GM13976 (cell line): ENCODE data around the gene PPP1R12C.

Experiments
- DNase-seq: peaks from one replicate; pipeline ENCODE4 v3.0.0; 2012; ENCODE audit warnings: low spot score
- in situ Hi-C: fragments of 300-500 bp; cut with MboI; formaldehyde crosslinking; loops from one replicate; pipeline ENCODE4 v1.12.0; 2022; ENCODE audit warnings: low sequenced_read_pairs, mixed read lengths, inconsistent platforms; ENCODE audit not compliant: unreplicated experiment
- TF ChIP-seq, protein P1 (sequence below): IDR thresholded peaks from 2 replicates; pipeline ENCODE4 v1.5.1; 2012; ENCODE audit warnings: borderline replicate concordance, mild to moderate bottlenecking; ENCODE audit not compliant: insufficient read depth; ENCODE audit errors: extremely low read depth, missing control alignments, control extremely low read depth

Gene PPP1R12C

DNA sequence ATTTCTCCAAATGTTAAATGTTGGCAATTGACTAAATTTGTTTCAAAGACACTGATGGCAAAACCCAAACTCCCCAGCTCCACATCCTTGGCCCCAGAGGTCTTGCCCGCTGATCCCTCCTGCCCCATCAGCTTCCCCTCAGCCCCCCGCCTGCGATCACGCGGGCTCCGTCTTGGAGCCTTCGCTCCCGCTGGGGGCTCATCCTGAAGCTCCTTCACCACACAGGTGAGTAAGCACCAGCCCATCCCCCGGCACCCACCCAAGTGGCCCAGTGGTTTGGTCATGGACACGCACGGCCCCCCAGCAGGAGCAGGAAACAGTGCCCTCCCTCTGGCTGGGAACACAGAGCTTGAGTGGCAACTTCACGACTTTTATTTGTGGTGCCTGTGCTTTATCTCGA is 26.9 kb downstream of the PPP1R12C start:
- TF ChIP-seq, protein P1, sequence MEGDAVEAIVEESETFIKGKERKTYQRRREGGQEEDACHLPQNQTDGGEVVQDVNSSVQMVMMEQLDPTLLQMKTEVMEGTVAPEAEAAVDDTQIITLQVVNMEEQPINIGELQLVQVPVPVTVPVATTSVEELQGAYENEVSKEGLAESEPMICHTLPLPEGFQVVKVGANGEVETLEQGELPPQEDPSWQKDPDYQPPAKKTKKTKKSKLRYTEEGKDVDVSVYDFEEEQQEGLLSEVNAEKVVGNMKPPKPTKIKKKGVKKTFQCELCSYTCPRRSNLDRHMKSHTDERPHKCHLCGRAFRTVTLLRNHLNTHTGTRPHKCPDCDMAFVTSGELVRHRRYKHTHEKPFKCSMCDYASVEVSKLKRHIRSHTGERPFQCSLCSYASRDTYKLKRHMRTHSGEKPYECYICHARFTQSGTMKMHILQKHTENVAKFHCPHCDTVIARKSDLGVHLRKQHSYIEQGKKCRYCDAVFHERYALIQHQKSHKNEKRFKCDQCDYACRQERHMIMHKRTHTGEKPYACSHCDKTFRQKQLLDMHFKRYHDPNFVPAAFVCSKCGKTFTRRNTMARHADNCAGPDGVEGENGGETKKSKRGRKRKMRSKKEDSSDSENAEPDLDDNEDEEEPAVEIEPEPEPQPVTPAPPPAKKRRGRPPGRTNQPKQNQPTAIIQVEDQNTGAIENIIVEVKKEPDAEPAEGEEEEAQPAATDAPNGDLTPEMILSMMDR: no peak
- in situ Hi-C loops: no loop called here
- DNase-seq: no peak

DNA sequence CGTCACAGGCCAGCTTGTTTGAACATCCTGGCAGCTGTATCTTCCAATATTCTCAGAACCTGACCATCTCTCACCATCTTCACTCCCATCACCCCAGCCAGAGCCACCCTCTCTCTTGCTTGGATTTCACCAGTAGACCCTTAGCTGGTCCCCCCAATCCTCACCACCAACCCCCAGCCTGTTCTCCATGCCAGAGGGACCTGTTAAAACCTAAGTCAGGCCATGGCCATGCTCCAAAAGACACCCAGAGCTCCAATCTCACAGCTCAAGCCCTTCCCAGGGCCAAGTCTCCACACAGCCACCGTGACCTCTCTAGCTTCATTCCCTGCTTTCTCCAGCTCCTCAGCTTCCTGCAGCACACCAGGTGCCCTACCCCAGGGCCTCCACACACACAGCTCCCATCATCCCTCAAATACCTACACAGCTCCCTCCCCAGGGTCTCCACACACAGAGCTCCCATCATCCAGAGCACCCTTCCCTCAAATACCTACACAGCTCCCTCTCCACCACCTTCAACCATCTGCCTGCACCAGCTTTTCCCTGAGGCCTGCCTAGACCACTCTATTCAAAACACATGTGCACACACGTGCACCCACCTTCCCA is 28.0 kb downstream of the PPP1R12C start:
- TF ChIP-seq, protein P1: no peak
- DNase-seq: no peak
- in situ Hi-C loops: no loop called here

DNA sequence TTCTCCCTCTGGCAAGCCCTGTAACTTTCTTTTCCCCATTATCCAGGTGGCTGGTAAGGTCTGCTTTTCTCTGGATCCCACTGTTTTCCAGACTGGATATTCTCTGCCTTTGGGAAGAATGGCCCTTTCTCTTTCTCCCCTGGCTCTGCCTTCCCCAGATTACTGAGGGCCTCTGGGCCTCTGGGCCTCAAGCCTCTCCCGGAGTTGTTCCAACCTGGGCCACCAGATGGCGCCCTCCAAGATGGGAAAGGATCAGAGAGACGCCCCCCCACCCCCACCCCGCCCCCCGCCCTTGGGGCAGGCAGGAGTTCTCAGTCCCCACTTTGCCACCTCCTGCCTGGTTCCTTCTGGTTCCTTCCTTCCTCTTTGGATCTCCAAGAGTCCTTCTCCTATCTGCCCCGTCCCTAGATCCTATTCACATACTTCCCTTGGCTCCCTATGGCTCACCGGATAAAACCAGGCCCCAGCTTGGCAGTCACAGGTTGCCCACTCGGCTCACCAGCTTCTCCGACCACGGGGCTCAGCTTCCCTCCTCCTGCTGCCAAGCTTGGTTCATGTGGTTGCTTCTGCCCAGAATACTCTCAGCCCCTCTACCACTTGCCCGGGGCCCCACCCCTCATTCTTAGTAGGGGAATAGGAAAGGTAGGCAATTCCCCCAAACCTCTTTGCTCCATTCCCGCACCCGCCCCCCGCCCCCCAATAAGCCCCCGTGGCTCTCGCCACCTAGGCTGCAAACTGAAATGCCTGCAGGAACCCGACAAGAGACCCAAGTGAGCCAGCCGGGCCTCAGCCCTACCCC is 28.7 kb downstream of the PPP1R12C start:
- peak; percentile 84 for DNase-seq
- in situ Hi-C loops: no loop called here
- TF ChIP-seq, protein P1: peak; percentile 66

DNA sequence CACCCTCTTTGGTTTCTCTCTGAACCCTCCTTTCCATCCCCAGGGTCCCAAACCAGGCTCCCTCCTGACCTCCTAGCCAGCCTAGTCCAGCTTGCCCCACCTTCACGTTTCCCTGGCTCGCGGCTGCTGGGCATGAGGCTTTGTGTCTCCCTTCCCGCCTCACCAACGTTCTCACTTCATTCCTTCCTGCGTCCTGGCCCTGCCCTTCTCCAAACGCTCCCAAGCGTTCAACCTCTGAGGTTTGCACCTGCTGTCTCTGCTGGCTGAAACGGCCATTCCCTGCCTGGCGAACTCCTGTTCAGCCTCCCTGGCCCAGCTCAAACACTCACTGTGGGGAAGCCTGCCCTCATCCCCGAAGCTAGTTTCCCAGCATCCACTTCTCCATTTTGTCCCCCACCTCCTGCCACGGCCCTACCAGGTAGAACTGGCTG is 29.4 kb downstream of the PPP1R12C start:
- DNase-seq: no peak
- TF ChIP-seq, protein P1: no peak

DNA sequence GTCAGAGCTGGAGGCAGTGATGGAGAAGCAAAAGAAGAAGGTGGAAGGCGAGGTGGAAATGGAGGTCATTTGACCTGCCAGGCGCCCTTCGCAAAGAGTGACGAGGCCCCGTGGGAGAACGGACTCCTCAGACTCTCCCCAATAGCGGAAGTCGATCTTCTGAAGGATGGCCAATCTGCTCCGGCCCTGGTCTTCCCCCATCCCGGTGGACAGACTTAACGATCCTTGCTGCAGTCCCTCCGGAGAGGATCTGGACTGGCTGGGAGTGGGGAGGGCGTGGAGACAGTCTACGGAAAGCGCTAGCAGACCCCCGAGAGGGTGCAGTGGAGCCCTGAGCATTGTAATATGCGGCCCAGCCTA is 29.9 kb downstream of the PPP1R12C start:
- in situ Hi-C loops: no loop called here
- TF ChIP-seq, protein P1: no peak
- no peak for DNase-seq

More for the DNA sequence above, 29.4 kb downstream of the PPP1R12C start:
- in situ Hi-C loops: no loop called here

DNA sequence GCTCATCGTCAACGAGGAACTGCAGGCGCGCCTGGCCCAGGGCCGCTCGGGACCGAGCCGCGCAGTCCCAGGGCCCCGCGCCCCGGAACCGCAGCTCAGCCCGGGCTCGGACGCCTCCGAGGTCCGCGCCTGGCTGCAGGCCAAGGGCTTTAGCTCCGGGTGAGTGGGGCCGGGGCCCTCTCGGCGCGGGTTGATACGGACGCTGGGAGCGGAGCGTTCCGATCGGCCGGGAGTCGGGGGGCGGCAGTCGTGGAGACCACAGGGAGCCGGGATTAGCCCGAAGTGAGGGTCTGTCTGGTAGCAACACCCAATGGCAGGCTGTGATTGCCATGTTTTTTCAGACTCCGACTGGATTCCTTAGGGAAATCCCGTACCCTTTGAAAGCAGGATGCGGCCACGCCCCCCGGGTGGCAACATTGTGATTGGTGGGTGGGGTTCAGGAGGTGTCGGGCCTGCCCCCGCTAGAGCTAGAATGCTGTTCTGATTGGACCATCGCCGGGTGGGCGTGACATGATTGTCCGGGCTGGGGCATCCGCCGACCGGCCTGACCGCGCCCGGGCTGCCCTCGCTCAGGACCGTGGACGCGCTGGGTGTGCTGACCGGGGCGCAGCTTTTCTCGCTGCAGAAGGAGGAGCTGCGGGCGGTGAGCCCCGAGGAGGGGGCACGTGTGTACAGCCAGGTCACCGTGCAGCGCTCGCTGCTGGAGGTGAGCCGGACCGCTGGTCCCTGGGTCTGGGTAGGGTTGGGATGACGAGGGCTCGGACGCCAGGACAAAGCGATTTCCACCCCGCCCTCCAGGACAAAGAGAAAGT is 30.5 kb downstream of the PPP1R12C start:
- TF ChIP-seq, protein P1: no peak
- in situ Hi-C loops: no loop called here
- peak; percentile 80 for DNase-seq
